ENCODE data around the gene ZNF248. TPM values are rescaled to one million over a fixed set of nuclear protein-coding genes. Genes with fewer than 3 reads are reported as not detected.

ZNF248 gene
- total RNA-seq, 6 experiments from 2014 or later: 3.3 to 5.5 (median 4.1) TPM

- ATAC-seq (no peak), DNase-seq (no peak)
- H3K27ac ChIP-seq: no peak overlapping the region
- H3K4me1 ChIP-seq: no peaks in the 10 kb centered on the region
- intact Hi-C loops (cut with DNase I): no loop called here
- TF ChIP-seq POLR2A (IDR thresholded peaks at IDR 0.05) (no peak), CTCF (IDR thresholded peaks at IDR 0.05) (no peak)
- H3K36me3 ChIP-seq: no peaks in the 10 kb centered on the region
- no peaks in the 10 kb centered on the region for H3K9me3 ChIP-seq
- no peaks in the 10 kb centered on the region for H3K27me3 ChIP-seq
- H3K4me3 ChIP-seq: no peak overlapping the region
Measured at GRCh38 chr10:37885850-37886249, 28.4 kb upstream of the ZNF248 start.

- H3K9me3 ChIP-seq: no peaks in the 10 kb centered on the region
- TF ChIP-seq CTCF (IDR thresholded peaks at IDR 0.05) (no peak), POLR2A (IDR thresholded peaks at IDR 0.05) (no peak)
- no peak overlapping the region for H3K27ac ChIP-seq
- no peak overlapping the region for H3K4me3 ChIP-seq
- no peak for ATAC-seq
- H3K4me1 ChIP-seq: no peaks in the 10 kb centered on the region
- intact Hi-C loops (cut with DNase I): no loop called here
- WGBS (ENCODE audit: insufficient coverage, low coverage, low lambda C conversion rate, missing lambda C conversion rate): 60% methylated on average over 3 of the region's 4 CpGs
- no peak for DNase-seq
- no peaks in the 10 kb centered on the region for H3K27me3 ChIP-seq
- H3K36me3 ChIP-seq: no peaks in the 10 kb centered on the region
Measured at GRCh38 chr10:37872955-37873354, 15.5 kb upstream of the ZNF248 start.

- no peak for DNase-seq
- Histone ChIP-seq H3K27me3 (no peaks in the 10 kb centered on the region), H3K4me1 (no peaks in the 10 kb centered on the region), H3K9me3 (no peaks in the 10 kb centered on the region), H3K27ac (no peak overlapping the region), H3K4me3 (no peak overlapping the region), H3K36me3 (no peaks in the 10 kb centered on the region)
- intact Hi-C loops (cut with DNase I): no loop called here
- WGBS (ENCODE audit: insufficient coverage, low coverage, low lambda C conversion rate, missing lambda C conversion rate): 50% methylated on average over 1 of the region's 5 CpGs
- ATAC-seq: no peak
- no peak for TF ChIP-seq CTCF (IDR thresholded peaks at IDR 0.05)
- TF ChIP-seq POLR2A (IDR thresholded peaks at IDR 0.05): no peak
Measured at GRCh38 chr10:37872283-37872682, 14.9 kb upstream of the ZNF248 start.

- H3K9me3 ChIP-seq: no peaks in the 10 kb centered on the region
- H3K4me3 ChIP-seq: no peak overlapping the region
- ATAC-seq: no peak
- no peak for TF ChIP-seq CTCF (IDR thresholded peaks at IDR 0.05)
- no peak for TF ChIP-seq POLR2A (IDR thresholded peaks at IDR 0.05)
- 51% methylated on average over 7 of the region's 7 CpGs for WGBS (ENCODE audit: insufficient coverage, low coverage, low lambda C conversion rate, missing lambda C conversion rate)
- H3K4me1 ChIP-seq: no peaks in the 10 kb centered on the region
- H3K27me3 ChIP-seq: no peaks in the 10 kb centered on the region
- intact Hi-C loops (cut with DNase I): no loop called here
- no peak overlapping the region for H3K27ac ChIP-seq
- no peaks in the 10 kb centered on the region for H3K36me3 ChIP-seq
- no peak for DNase-seq
Measured at GRCh38 chr10:37871568-37872251, 14.3 kb upstream of the ZNF248 start.

- H3K27me3 ChIP-seq: no peaks in the 10 kb centered on the region
- intact Hi-C loops (cut with DNase I): no loop called here
- 70% methylated on average over 2 of the region's 2 CpGs for whole genome bisulfite sequencing (ENCODE audit: insufficient coverage, low coverage, low lambda C conversion rate, missing lambda C conversion rate)
- H3K36me3 ChIP-seq: no peaks in the 10 kb centered on the region
- TF ChIP-seq CTCF (IDR thresholded peaks at IDR 0.05): no peak
- no peak for TF ChIP-seq POLR2A (IDR thresholded peaks at IDR 0.05)
- H3K4me1 ChIP-seq: no peaks in the 10 kb centered on the region
- ATAC-seq: no peak
- no peak overlapping the region for H3K27ac ChIP-seq
- no peak for DNase-seq
- H3K9me3 ChIP-seq: no peaks in the 10 kb centered on the region
- no peak overlapping the region for H3K4me3 ChIP-seq
Measured at GRCh38 chr10:37871143-37871542, 13.7 kb upstream of the ZNF248 start.
